Neuron (in vitro differentiated cells): ENCODE data around the gene TEPSIN.

Experiments
- H2AFZ ChIP-seq: one replicate; pipeline ENCODE4 v1.6.1; 2013; ENCODE audit warnings: low read depth, mild to moderate bottlenecking, inconsistent platforms, low read length, moderate library complexity
- H3K27me3 ChIP-seq: one replicate; pipeline ENCODE4 v1.6.1; 2013; ENCODE audit warnings: low read length; ENCODE audit not compliant: insufficient read depth
- H3K36me3 ChIP-seq: one replicate; pipeline ENCODE4 v1.6.1; 2013; ENCODE audit warnings: low read length; ENCODE audit not compliant: insufficient read depth
- H3K4me1 ChIP-seq: one replicate; pipeline ENCODE4 v1.6.1; 2013; ENCODE audit warnings: low read length; ENCODE audit not compliant: insufficient read depth
- H3K4me3 ChIP-seq: 2 replicates; pipeline ENCODE4 v1.5.1; 2013; ENCODE audit warnings: mild to moderate bottlenecking, low read length, moderate library complexity
- H3K9me3 ChIP-seq: one replicate; pipeline ENCODE4 v1.6.1; 2013; ENCODE audit warnings: low read length

The TEPSIN gene

DNA sequence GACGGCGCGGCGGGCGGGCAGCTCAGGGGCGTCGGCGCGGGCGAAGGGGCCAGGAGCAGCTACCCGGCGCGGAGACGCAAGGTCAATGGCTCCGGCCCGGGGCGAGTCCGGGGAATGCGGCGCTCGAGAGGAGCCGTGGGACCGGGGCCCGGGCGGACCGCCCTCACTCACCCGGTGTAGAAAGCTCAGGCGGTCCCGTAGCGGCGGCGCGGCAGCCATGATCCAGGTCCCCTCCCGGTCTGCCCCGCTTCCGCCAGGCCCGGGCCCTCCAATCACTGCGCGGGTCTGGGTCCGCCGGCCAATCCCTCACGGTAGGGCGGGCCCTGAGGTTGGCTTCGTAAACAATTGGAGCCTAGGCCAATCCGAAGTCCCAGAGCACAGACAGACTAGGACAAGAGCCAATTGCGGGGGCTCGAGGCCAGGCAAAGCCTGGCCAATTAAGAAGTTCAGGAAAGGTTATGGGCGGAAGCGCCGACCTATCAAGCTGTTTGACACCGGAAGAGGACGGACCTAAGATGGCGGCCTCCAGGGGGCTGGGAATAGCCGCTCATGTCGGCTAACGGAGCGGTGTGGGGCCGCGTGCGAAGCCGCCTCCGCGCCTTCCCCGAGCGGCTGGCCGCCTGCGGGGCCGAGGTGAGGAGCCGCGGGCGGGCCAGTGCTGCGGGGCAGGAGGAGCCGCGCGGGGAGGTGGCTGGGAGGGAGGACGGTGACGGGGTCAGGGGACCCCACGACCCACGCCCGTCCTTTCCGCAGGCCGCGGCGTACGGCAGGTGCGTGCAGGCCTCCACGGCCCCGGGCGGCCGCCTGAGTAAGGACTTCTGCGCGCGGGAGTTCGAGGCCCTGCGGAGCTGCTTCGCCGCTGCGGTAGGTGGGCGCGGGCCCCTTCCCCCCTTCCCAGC lies at the start of gene TEPSIN, which contains the start of gene NDUFAF8:
Gene TEPSIN, minus strand, starts transcription at position 241 of the 899 bp plus-strand sequence. Its CDS starts 22 bp downstream, at position 219.
Gene NDUFAF8, plus strand, starts transcription at position 504 of the 899 bp plus-strand sequence. Its CDS starts 46 bp downstream, at position 550.
- Histone ChIP-seq H3K27me3 (no peaks in the 10 kb centered on the region), H3K36me3 (peaks cover 10% of the 10 kb centered on the region), H2AFZ (peak within 1 kb of the TSS; percentile 33), H3K9me3 (no peaks in the 10 kb centered on the region), H3K4me3 (peak within 1 kb of the TSS; percentile 90), H3K4me1 (peaks cover 22% of the 10 kb centered on the region)

DNA sequence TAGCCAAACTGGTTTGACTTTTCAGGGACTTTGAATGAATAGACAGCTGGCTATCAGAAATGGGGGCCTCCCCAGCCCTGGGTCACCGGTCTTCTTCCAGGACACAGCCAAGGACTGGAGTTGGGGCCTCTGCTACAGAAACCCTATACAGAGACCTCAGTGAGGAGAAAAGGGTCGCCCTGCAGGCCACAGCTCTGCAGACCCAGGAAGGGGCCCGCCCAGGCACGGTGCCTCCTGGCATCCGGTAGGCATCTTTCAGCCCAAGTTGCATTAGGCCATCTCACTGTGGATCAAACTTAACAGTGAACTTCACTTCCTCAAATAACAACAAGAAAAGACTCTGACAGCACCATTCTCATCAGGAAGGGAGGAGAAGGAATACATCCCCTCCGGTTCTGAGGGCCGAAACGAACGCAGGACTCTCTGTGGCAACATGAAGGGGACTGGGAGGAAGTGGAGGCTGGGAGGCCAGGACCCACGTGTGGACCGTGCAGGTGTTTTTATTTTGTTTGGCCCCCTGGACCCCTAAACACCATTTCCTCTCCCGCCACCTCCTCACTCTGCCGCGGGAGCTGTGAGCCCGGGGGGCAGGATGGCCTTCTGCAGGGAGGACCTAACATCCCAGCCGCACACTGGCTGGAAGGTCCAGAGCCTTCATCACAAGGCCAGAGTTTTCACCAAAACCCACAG lies 49.0 kb upstream of the TEPSIN start:
- Histone ChIP-seq H3K27me3 (no peaks in the 10 kb centered on the region), H3K36me3 (peaks cover 24% of the 10 kb centered on the region), H3K9me3 (no peaks in the 10 kb centered on the region), H3K4me3 (no peak overlapping the region), H2AFZ (no peak overlapping the region), H3K4me1 (no peaks in the 10 kb centered on the region)

GRCh38 chr17:81287152-81287551 lies 48.3 kb upstream of the TEPSIN start:
- Histone ChIP-seq H2AFZ (no peak overlapping the region), H3K9me3 (no peaks in the 10 kb centered on the region), H3K4me3 (no peak overlapping the region), H3K4me1 (no peaks in the 10 kb centered on the region), H3K36me3 (peaks cover 29% of the 10 kb centered on the region), H3K27me3 (no peaks in the 10 kb centered on the region)

GRCh38 chr17:81286491-81287145 lies 47.8 kb upstream of the TEPSIN start:
- H3K27me3 ChIP-seq: no peaks in the 10 kb centered on the region
- peaks cover 29% of the 10 kb centered on the region for H3K36me3 ChIP-seq
- H3K9me3 ChIP-seq: no peaks in the 10 kb centered on the region
- H3K4me1 ChIP-seq: no peaks in the 10 kb centered on the region
- H3K4me3 ChIP-seq: no peak overlapping the region
- no peak overlapping the region for H2AFZ ChIP-seq

DNA sequence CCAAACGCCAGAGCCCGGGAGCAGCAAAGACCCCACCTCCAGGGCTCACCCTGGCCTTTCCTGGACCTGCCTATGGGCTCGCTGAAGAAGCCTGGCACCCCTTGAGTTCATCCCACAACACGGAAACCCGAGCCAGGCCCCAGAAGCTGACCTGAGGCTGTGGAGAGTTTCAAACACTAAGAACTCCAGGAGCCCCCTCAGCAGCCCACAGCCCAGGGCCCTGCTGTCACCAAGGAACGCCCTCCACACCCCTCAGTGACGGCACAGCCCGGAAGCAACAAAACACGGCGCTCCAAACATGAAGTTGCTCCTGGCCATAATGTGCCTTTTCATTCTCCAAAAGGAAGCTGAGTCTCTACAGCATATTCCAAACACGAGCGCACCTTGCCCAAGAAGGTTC lies 47.0 kb upstream of the TEPSIN start:
- peaks cover 29% of the 10 kb centered on the region for H3K36me3 ChIP-seq
- no peaks in the 10 kb centered on the region for H3K27me3 ChIP-seq
- H3K4me1 ChIP-seq: no peaks in the 10 kb centered on the region
- H3K4me3 ChIP-seq: no peak overlapping the region
- no peaks in the 10 kb centered on the region for H3K9me3 ChIP-seq
- no peak overlapping the region for H2AFZ ChIP-seq

GRCh38 chr17:81285179-81285878 lies 46.5 kb upstream of the TEPSIN start:
- H3K36me3 ChIP-seq: peaks cover 27% of the 10 kb centered on the region
- no peaks in the 10 kb centered on the region for H3K9me3 ChIP-seq
- H3K4me1 ChIP-seq: no peaks in the 10 kb centered on the region
- H3K27me3 ChIP-seq: no peaks in the 10 kb centered on the region
- no peak overlapping the region for H3K4me3 ChIP-seq
- no peak overlapping the region for H2AFZ ChIP-seq

DNA sequence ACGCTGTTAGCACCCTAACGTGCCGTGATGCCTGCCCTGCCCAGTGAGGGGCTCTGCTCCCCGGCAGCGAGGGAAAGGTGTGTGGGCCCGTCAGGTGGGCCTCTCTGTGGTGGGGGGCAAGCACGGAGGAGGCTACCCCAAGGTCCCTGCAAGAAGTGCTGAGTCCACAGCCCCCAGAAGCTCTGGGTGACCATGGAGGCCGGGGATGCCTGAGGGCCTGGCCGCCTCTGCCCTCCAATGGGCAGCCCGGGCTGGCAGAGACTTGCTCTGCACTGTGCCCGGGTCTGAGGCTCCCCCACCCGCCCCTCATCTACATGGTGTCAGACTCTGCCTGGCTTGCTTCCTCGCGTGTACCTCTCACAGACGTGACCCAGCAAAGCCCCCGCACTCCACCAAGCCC lies 44.0 kb upstream of the TEPSIN start:
- Histone ChIP-seq H3K4me1 (peaks cover 4% of the 10 kb centered on the region), H3K27me3 (no peaks in the 10 kb centered on the region), H3K4me3 (no peak overlapping the region), H3K36me3 (peaks cover 25% of the 10 kb centered on the region), H3K9me3 (no peaks in the 10 kb centered on the region), H2AFZ (no peak overlapping the region)

DNA sequence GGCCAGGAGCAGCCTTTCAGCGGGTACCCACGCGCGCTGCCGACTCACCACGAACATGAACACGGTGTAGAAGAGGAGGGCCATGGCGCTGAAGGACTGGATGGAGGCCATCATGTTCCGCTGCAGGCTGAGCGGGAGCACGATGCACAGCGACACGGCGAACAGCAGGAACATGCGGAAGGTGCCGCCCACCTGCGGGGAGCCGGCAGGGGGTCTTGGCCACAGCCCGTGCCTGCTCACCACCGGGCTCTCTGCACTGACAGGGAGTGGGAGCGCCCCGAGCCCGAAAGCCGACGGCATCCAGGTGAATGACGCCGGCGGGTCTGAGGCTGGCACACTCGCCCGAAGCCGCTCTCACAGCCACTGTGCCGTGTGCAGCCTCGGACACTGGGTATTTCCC lies 43.3 kb upstream of the TEPSIN start:
- Histone ChIP-seq H3K4me1 (peaks cover 4% of the 10 kb centered on the region), H3K27me3 (no peaks in the 10 kb centered on the region), H3K4me3 (no peak overlapping the region), H3K36me3 (peaks cover 23% of the 10 kb centered on the region), H2AFZ (no peak overlapping the region), H3K9me3 (no peaks in the 10 kb centered on the region)

DNA sequence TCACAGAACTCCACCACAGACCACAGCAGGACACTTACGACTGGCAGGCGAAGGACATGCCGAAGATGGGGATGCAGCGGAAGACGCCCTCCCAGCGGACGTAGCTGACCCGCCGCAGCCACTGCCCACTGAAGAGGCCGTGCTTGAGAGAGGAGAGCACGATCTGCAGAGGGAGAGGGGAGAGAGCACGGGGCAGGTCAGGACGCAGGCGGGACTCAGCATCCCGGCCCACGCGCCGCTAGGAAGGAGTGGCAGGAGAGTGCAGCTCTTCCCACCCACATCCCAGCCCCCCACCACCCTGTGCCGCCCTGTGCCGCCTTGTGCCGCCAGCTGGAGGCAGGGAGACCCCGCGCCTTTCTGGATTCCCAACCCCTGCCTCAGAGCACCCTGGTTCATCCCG lies 41.7 kb upstream of the TEPSIN start:
- no peak overlapping the region for H2AFZ ChIP-seq
- no peaks in the 10 kb centered on the region for H3K27me3 ChIP-seq
- H3K36me3 ChIP-seq: peaks cover 34% of the 10 kb centered on the region
- no peaks in the 10 kb centered on the region for H3K9me3 ChIP-seq
- peaks cover 4% of the 10 kb centered on the region for H3K4me1 ChIP-seq
- no peak overlapping the region for H3K4me3 ChIP-seq

DNA sequence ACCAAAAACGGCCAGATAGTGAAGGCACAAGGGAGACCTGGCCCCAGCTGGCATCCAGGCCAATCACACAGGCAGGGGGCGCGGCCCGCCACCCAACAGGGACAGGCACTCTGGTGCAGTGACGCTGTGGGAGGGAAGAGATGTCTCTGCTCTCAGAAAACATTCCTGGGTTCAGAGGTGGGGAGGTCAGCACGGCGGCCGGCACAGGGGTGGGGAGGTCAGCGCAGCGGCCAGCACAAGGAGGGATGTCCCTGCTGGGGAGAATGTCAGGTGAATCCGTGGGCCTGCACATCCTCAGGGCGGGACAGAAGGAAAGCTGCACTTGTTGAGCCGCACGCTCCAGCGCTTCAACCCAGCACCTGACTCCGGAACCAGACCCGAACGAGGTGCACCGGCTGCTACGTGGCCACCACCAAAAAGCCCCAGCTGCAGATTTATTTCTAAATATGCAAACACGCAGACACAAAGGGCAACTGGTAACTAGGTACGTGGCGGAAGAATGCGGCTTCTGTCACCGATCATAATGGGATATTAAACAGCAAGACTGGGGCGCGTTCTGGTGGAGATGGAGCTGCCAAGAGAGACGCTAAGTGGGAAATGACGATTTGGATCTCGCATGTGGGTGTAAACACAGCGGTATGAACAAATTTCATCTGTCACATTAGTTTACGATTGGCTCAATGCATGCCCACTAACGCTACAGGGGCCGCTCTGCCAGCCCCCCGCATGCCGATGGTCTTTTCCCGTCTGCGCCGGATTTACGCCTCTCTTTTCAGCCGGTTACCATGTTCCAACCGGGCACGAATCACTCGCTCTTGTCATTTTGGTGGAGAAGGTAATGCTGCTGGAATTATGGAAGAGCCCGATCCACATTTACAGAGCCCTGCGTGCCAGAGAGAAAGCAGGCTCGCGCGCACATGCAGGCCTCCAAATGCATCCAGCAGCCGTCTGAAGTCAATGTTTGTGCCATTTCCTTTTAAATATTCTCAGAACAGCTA lies 40.7 kb upstream of the TEPSIN start:
- Histone ChIP-seq H3K9me3 (no peaks in the 10 kb centered on the region), H2AFZ (no peak overlapping the region), H3K4me1 (peaks cover 4% of the 10 kb centered on the region), H3K36me3 (peaks cover 40% of the 10 kb centered on the region), H3K4me3 (no peak overlapping the region), H3K27me3 (no peaks in the 10 kb centered on the region)

- Histone ChIP-seq H3K4me1 (peaks cover 4% of the 10 kb centered on the region), H3K4me3 (no peak overlapping the region), H3K9me3 (no peaks in the 10 kb centered on the region), H3K27me3 (no peaks in the 10 kb centered on the region), H2AFZ (no peak overlapping the region), H3K36me3 (peaks cover 47% of the 10 kb centered on the region)
Observed at GRCh38 chr17:81278831-81279230, 40.0 kb upstream of the TEPSIN start.
